ENCODE measurements around the gene VWA8.

- TF ChIP-seq, protein P1, sequence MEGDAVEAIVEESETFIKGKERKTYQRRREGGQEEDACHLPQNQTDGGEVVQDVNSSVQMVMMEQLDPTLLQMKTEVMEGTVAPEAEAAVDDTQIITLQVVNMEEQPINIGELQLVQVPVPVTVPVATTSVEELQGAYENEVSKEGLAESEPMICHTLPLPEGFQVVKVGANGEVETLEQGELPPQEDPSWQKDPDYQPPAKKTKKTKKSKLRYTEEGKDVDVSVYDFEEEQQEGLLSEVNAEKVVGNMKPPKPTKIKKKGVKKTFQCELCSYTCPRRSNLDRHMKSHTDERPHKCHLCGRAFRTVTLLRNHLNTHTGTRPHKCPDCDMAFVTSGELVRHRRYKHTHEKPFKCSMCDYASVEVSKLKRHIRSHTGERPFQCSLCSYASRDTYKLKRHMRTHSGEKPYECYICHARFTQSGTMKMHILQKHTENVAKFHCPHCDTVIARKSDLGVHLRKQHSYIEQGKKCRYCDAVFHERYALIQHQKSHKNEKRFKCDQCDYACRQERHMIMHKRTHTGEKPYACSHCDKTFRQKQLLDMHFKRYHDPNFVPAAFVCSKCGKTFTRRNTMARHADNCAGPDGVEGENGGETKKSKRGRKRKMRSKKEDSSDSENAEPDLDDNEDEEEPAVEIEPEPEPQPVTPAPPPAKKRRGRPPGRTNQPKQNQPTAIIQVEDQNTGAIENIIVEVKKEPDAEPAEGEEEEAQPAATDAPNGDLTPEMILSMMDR (optimal IDR thresholded peaks at IDR 0.05 in 1 of 3, IDR thresholded peaks at IDR 0.05 in 1 of 3, conservative IDR thresholded peaks at IDR 0.05 in 1 of 3; ENCODE audit: extremely low read depth in 1 of 3, insufficient read depth in 2 of 3, low read length in 3 of 3) = no peak
- TF ChIP-seq EZH2 (IDR thresholded peaks at IDR 0.05; ENCODE audit: low read length) = no peak
These were observed 304.9 kb downstream of the VWA8 start for GRCh38 chr13:41655997-41656396.
